Glutamatergic neuron (in vitro differentiated cells): ENCODE measurements around the gene RASGEF1C. TPM values are rescaled to one million over a fixed set of nuclear protein-coding genes. Genes with fewer than 3 reads are reported as not detected.
"Not testable (repeated sequence)": the region's sequence is repeated elsewhere in the genome, so short reads cannot be mapped to it uniquely, and the experiment has no call there.

Experiments used
- DNase-seq: peaks from one replicate; pipeline ENCODE4 v3.0.0; 2022
- H3K27ac Mint-ChIP-seq: one replicate; pipeline ENCODE4 v1.8.0; 2020; ENCODE audit warnings: mild to moderate bottlenecking, mixed read lengths, inconsistent platforms; ENCODE audit not compliant: unreplicated experiment
- H3K27me3 Mint-ChIP-seq: one replicate; pipeline ENCODE4 v1.8.0; 2020; ENCODE audit warnings: mild to moderate bottlenecking, moderate library complexity, mixed read lengths, inconsistent platforms; ENCODE audit not compliant: unreplicated experiment
- H3K36me3 Mint-ChIP-seq: one replicate; pipeline ENCODE4 v1.8.0; 2020; ENCODE audit warnings: mild to moderate bottlenecking, mixed read lengths, inconsistent platforms; ENCODE audit not compliant: unreplicated experiment
- H3K4me1 Mint-ChIP-seq: one replicate; pipeline ENCODE4 v1.8.0; 2020; ENCODE audit warnings: mild to moderate bottlenecking, low read depth, mixed read lengths, inconsistent platforms; ENCODE audit not compliant: unreplicated experiment
- H3K4me3 Mint-ChIP-seq: one replicate; pipeline ENCODE4 v1.8.0; 2020; ENCODE audit warnings: mild to moderate bottlenecking, mixed read lengths, inconsistent platforms; ENCODE audit not compliant: unreplicated experiment
- H3K9me3 Mint-ChIP-seq: one replicate; pipeline ENCODE4 v1.8.0; 2020; ENCODE audit warnings: mild to moderate bottlenecking, moderate library complexity, mixed read lengths, inconsistent platforms; ENCODE audit not compliant: unreplicated experiment
- total RNA-seq: library from RNA; stranded (reverse); fragmentation: NEBNext Ultra II Directional; extraction: Animal tissue kit (Norgen Biotek cat#: 25700); gene quantifications from one replicate; pipeline ENCODE4 v1.2.1, GENCODE V29; 2021; ENCODE audit not compliant: unreplicated experiment
- TF ChIP-seq, protein P1 (sequence below): fragments of 200-600 bp; sonication (generic); IDR thresholded peaks from one replicate; pipeline ENCODE4 v1.5.0; 2021; ENCODE audit not compliant: partially characterized antibody, unreplicated experiment

The RASGEF1C gene
- total RNA-seq, 1 donor from 2014 or later, result 21.1 TPM

GRCh38 chr5:180090769-180091546 lies 118.1 kb downstream of the RASGEF1C start:
- Mint-ChIP-seq H3K27me3 (peaks cover 5% of the 10 kb centered on the region), H3K4me1 (peaks cover 10% of the 10 kb centered on the region), H3K4me3 (peak overlapping the region; percentile 58), H3K9me3 (peaks cover 6% of the 10 kb centered on the region), H3K27ac (peak overlapping the region; percentile 78), H3K36me3 (peaks cover 12% of the 10 kb centered on the region)
- TF ChIP-seq, protein P1, sequence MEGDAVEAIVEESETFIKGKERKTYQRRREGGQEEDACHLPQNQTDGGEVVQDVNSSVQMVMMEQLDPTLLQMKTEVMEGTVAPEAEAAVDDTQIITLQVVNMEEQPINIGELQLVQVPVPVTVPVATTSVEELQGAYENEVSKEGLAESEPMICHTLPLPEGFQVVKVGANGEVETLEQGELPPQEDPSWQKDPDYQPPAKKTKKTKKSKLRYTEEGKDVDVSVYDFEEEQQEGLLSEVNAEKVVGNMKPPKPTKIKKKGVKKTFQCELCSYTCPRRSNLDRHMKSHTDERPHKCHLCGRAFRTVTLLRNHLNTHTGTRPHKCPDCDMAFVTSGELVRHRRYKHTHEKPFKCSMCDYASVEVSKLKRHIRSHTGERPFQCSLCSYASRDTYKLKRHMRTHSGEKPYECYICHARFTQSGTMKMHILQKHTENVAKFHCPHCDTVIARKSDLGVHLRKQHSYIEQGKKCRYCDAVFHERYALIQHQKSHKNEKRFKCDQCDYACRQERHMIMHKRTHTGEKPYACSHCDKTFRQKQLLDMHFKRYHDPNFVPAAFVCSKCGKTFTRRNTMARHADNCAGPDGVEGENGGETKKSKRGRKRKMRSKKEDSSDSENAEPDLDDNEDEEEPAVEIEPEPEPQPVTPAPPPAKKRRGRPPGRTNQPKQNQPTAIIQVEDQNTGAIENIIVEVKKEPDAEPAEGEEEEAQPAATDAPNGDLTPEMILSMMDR, result peak; percentile 37
- no peak for DNase-seq

DNA sequence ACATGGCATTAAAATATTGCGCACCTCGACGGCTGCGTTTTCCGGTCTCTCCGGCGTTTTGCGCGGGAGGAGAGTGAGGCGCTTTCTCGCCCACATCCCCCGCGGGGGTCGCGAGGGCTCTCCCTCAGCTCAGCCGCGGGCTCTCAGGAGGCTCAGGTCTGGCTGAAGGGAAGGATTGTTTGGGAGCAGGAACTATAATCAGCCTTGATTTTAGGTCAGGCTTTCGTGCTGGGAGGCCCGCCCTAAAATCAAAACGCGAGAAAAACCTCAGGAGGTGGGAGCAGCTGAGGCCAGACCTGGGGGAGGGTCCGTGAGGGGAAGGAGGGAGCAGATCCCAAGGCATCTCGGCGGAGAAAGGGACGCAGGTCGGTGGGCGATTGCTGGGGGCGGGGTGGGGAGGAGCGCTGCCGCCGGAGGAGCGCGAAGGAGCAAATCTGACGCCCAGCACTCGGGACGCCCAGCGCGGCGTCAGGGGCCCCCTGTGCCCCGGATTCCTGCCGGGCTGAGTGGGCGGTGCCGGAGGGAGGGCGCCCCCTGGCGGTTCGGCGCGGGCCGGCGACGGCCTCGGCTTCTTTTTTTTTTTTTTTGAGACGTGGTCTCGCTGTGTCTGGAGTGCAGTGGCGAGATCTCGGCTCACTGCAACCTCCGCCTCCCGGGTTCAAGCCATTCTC lies 118.8 kb downstream of the RASGEF1C start:
- TF ChIP-seq, protein P1, result peak; percentile 99
- H3K27ac Mint-ChIP-seq, result peak overlapping the region; percentile 88
- H3K4me1 Mint-ChIP-seq, result peaks cover 15% of the 10 kb centered on the region
- peak; percentile 87 for DNase-seq
- H3K36me3 Mint-ChIP-seq, result peaks cover 9% of the 10 kb centered on the region
- H3K9me3 Mint-ChIP-seq, result peaks cover 6% of the 10 kb centered on the region
- peak overlapping the region; percentile 90 for H3K4me3 Mint-ChIP-seq
- peaks cover 5% of the 10 kb centered on the region for H3K27me3 Mint-ChIP-seq

GRCh38 chr5:180089628-180090027 lies 119.4 kb downstream of the RASGEF1C start:
- not testable (repeated sequence) for H3K36me3 Mint-ChIP-seq, H3K9me3 Mint-ChIP-seq, H3K27me3 Mint-ChIP-seq, H3K27ac Mint-ChIP-seq, DNase-seq
- peaks cover 15% of the 10 kb centered on the region for H3K4me1 Mint-ChIP-seq
- peak overlapping the region; percentile 46 for H3K4me3 Mint-ChIP-seq

DNA sequence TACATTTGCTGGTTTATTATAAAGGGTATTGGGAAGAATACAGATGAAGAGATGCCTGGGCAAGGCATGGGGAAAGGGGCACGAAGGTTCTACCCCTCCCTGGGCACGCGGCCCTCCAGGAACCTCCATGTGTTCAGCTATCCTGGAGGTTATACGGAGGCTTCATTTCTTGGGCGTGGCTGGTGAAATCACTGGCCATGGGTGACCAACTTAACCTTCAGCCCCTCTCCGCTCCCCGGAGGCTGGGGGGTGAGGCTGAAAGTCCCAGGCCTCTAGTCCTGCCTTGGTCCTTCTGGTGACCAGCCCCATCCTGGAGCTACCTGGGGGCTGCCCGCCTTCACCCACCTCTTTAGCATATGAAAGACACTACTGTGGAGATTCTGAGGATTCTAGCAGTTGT lies 120.5 kb downstream of the RASGEF1C start:
- H3K4me3 Mint-ChIP-seq, result no peak overlapping the region
- H3K9me3 Mint-ChIP-seq, result peaks cover 3% of the 10 kb centered on the region
- TF ChIP-seq, protein P1, result no peak
- H3K27ac Mint-ChIP-seq, result no peak overlapping the region
- DNase-seq, result no peak
- H3K36me3 Mint-ChIP-seq, result peaks cover under 1% of the 10 kb centered on the region
- H3K4me1 Mint-ChIP-seq, result peaks cover 10% of the 10 kb centered on the region
- H3K27me3 Mint-ChIP-seq, result peaks cover 3% of the 10 kb centered on the region

GRCh38 chr5:180086816-180087399 lies 122.1 kb downstream of the RASGEF1C start:
- DNase-seq, result no peak
- H3K4me1 Mint-ChIP-seq, result peaks cover 5% of the 10 kb centered on the region
- TF ChIP-seq, protein P1, result no peak
- peaks cover 5% of the 10 kb centered on the region for H3K27me3 Mint-ChIP-seq
- no peaks in the 10 kb centered on the region for H3K36me3 Mint-ChIP-seq
- peaks cover 6% of the 10 kb centered on the region for H3K9me3 Mint-ChIP-seq
- no peak overlapping the region for H3K4me3 Mint-ChIP-seq
- H3K27ac Mint-ChIP-seq, result no peak overlapping the region
